NOMO-1 treated with DMSO at 0.1 percent for 48 hours (cell line): ENCODE results near the gene TMEM106B.

Experiments
- DNase-seq: peaks from one replicate; lab custom pipeline; 2025; ENCODE audit not compliant: unreplicated experiment; lab: John Stamatoyannopoulos, UW

Gene TMEM106B

GRCh38 chr7:12226756-12227155 is 15.7 kb downstream of the TMEM106B start:
- no peak for DNase-seq

GRCh38 chr7:12228024-12228423 is 16.9 kb downstream of the TMEM106B start:
- no peak for DNase-seq

- no peak for DNase-seq
Measured at GRCh38 chr7:12229046-12229445, 18.0 kb downstream of the TMEM106B start.

GRCh38 chr7:12231097-12231496 is 20.0 kb downstream of the TMEM106B start:
- DNase-seq = no peak

DNA sequence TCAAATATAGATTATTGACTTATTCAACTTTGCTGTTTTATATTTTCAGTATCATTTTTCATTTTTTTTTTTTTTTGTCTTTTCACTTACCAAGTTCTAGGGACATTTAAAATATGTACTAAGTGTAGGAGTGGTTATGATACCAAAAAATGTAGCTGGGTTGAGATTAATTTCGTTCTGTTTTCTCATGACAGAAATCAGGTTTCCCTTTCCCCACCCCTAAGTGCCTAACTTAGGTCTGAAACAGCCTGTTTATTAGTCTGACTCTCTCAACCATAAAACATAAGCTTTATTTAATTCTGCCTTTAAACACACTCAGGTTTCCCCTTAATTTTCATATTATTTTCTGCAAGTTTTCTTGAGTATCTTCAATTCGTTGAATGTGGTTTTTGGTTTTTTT is 22.1 kb downstream of the TMEM106B start:
- DNase-seq = no peak

DNA sequence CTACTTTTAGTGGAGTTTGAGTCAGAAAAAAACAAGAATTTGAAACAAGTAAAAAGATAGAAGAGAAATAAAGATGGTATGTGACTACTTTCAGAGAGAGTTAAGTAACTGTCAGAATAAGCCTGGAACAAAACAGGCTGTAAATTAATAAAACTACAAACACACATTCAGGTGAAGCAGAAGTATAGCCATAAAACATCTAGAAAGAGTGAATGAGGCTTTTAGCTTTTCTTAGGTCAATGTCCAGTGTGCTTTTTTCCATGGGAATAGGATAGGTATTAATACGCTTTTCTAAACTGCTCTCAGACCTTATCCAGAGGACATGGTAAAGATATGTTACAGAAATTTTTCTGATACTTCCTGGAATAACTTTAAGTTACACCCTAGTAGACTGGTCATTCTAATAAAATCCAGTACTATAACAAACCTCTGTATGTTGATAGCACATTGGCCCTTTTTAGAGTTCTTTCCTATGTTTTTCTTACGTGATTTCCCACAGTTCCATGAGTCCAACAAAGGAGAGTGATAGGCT is 23.3 kb downstream of the TMEM106B start:
- no peak for DNase-seq

- no peak for DNase-seq
Measured at GRCh38 chr7:12235970-12236369, 24.9 kb downstream of the TMEM106B start.

GRCh38 chr7:12237007-12237406 is 25.9 kb downstream of the TMEM106B start:
- DNase-seq = no peak

DNA sequence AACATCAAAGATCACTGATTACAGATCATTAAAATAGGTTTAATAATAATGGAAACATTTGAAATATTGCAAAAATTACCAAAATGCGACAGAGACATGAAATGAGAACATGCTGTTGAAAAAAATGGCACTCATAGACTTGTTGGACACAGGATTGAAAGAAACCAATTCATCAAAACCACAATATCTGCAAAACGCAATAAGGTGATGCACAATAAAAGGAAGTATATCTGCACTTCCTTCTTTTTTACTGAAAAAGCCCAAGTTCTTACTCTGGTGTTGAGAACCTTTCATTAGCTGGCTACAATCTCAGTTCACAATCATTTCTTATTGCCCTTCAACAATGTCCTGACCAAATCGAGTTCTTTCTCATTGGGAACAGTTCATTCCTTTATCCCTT is 28.7 kb downstream of the TMEM106B start:
- peak; percentile 69 for DNase-seq

- no peak for DNase-seq
Measured at GRCh38 chr7:12244129-12244528, 33.0 kb downstream of the TMEM106B start.

DNA sequence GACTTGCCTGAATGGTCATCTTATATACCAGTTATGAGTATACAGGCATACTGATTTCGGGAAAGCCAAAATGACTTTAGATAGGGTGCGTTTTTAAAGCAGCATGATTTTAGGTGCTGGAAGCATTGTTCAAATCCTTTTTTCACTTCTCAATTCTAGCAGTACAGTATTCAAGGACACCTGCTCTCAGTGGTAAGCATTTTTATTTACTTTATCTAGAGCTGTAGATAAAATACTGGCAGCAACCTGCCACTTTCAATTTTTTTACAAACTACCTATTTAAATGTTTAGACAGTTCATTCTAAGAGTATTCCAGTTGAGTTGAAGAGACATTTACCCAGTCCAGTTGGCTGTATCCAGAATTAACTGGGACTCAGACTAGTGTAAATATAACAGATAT is 33.6 kb downstream of the TMEM106B start:
- DNase-seq = no peak

DNA sequence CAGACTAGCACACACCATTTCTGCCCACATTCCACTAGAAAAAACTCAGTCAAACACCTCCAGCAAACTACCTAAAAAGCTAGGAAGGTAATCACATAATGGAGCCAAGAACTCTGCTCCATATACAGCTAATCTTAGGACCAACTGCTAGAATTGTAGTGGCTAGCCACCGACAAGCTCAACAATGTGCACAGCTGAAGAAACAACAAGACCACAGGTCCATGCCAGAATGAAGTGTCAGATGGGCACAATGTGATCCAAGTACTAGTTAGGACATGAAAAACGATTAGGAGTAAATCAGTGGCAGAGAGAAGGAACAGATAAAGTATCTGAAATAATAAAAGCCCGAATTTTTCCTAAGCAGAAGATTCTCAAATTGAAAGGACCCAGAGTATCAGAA is 38.6 kb downstream of the TMEM106B start:
- DNase-seq = no peak

- DNase-seq = no peak
Measured at GRCh38 chr7:12250232-12250631, 39.1 kb downstream of the TMEM106B start.

DNA sequence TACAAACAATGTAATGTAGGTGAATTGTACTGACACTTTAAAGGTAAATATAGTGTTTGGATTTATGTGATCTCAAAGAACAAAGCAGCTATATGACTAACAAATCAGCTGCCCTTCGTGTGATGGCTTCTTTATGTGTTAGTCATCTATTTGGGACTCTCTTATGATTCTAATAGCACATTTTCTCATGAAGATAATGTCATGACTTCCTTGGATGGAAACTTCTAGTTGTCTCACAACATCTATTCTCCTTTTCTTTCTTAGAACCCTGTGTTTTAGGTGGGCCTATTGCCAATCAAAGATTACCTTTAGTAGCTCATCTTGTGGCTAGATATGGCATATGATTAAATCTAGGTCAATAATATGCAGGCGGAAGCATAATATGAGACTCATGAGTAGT is 45.0 kb downstream of the TMEM106B start:
- DNase-seq = no peak

- DNase-seq = peak; percentile 90
Measured at GRCh38 chr7:12257582-12257981, 46.5 kb downstream of the TMEM106B start.

DNA sequence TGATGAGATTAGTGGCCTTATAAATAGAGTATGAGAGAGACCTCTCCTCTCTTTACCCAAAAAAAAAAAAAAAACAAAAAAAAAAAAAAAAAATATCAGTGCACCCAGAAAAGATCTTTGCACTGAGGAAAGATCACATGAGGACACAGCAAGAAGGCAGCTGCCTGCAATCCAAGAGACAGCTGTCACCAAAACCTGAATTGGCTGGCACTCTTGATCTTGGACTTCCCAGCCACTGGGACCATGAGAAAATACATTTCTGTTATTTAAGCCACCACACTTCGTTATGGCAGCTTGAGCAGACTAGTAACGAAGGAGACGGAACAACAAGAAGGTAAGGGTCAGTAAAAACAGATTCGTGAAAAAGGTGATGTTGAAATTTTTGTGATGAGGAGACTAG is 47.0 kb downstream of the TMEM106B start:
- no peak for DNase-seq

DNA sequence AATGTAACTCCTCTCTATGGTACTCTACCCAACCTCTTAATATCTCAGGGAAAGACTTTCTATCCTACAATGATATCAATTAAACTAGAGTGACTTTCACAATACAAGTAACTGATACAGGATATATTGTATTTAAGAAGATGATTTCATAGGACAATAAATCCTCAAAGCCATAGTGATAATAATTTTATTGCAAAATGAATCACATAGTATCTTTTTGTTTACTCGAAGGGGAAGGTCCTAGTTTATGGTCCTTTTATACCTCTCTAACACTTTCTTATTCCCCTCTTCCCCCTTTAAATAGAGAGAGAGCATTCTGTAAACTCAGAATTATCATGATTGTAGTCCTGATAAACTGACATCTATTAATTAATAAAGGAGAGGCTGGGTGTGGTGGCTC is 56.4 kb downstream of the TMEM106B start:
- DNase-seq = no peak

DNA sequence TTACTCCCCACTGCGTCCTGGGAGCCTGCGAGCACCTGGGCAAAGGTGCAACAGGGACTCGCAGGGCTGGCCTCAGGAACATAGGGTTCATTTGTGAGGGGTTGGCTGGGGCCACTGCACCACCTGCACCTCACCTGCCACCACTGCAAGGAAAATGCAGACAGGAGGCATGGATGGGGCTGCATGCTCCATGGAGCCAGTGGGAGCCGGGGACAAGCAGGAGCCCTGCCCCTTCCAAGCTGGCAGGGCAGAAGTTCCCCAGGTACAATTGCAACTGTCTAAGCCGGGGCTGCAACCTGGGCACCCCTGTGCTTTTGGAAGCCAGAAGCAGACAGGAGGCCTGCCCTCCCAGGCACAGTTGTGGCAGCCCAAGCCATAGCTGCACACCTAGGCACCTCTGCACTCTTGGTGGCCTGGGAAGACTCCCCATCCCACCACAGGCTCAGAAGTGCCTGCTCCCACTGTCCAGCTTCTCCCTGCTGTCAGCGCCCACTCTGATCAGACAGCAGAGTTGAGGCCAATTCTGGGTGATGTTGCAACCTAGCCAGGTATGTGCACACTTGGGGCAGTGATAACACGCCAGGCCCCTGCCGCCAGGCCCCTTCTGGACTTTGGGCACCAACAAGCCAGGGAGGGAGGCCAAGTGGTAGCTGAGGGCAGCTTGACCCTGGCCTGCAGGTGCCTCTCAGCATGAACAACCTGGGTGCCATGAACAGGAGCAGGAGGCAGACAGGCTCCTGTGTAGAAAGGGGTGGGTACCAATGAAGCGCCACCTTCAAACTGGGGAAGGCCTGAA is 58.2 kb downstream of the TMEM106B start:
- DNase-seq = no peak

DNA sequence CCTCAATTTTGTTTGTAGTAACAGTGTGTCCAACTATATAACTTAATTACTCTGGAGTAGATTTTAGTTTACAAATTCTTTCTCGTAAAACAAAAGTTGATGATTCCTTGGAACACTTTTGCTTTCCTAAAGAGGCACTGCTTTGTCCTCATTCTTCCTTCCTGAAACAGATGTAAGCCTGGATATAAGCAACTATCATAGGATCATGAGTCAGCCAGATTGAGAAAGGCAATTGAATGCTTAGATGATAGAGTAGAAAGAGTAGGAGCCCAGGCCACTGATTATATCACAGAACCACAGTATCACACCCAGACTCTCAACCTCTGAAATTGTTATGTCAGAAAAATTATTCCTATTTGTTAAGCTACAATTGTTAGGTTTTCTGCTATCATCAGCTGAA is 69.9 kb downstream of the TMEM106B start:
- DNase-seq = no peak

DNA sequence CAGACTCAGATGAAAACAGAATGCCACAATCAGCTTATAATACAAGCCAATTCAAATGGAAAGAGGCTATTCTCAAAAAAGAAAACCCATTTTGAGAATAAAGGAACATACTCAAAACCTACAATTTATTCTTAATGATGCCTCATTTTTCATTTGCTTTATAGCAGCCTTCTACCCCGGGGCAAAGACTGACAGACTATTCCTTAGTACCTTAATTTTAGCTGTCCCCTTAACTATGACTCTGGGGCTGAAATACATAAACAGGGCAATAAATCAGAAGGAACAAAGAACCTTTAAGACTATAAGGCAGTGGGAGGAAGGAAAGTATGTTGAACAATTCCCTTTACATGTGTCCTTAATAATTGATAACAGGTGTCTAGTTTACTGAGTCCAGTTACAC is 76.8 kb downstream of the TMEM106B start:
- DNase-seq = no peak

DNA sequence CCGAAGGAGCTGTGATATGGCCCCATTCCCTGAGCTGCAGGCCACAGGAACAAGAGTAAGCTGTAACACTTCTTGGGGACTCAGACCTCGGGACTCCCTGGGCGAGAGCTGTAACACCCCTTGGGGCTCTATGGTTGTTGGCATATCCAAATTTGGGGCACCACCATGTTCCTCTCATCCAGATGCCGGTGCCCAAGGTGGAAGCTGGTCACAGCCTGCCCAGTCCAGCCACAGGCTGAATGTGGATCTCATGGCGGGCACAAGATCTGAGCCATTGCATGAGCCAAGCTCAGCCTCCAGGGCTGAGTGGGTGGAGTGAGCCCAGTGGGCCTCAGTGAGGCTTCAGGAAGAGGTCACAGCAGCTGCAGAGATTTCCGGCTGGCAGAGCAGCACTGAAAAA is 78.9 kb downstream of the TMEM106B start:
- no peak for DNase-seq

DNA sequence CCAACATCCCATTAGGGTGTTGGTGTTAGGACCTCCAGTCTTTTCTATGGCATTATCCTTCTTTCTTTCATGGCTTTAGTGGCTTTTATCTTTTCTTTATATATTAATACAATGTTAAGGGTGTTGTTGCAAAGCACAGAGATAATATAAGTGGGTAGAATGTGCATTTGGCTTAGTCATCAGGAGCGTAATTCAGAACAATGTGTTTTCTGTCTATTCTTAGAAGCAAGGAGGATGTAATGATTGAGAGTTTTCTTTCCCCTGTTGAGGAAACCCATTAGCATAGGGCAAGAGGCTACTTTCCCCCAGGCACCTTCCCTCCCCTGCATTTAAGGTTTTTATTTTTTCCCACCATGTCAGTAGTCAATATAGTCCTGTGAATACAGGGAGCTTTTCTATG is 79.7 kb downstream of the TMEM106B start:
- no peak for DNase-seq

GRCh38 chr7:12291870-12292269 is 80.8 kb downstream of the TMEM106B start:
- no peak for DNase-seq
